ENCODE data around the gene PRAMEF20.
"Not testable (repeated sequence)": the region's sequence is repeated elsewhere in the genome, so short reads cannot be mapped to it uniquely, and the experiment has no call there.

Gene PRAMEF20

GRCh38 chr1:13410150-13410549 is at the start of gene PRAMEF20:
PRAMEF20 (plus strand) TSS chr1:13410450; CDS start chr1:13416355, 5,905 bp downstream.
- not testable (repeated sequence) for DNase-seq (ENCODE audit: low read depth in 3 of 3)

GRCh38 chr1:13362364-13362763 is 47.9 kb upstream of the PRAMEF20 start:
- DNase-seq (ENCODE audit: low read depth in 3 of 3) = not testable (repeated sequence)

- not testable (repeated sequence) for DNase-seq (ENCODE audit: low read depth in 3 of 3)
Observed at GRCh38 chr1:13364928-13365327, 45.3 kb upstream of the PRAMEF20 start.

GRCh38 chr1:13366536-13366935 is 43.7 kb upstream of the PRAMEF20 start:
- not testable (repeated sequence) for DNase-seq (ENCODE audit: low read depth in 3 of 3)

GRCh38 chr1:13368544-13368943 is 41.7 kb upstream of the PRAMEF20 start:
- not testable (repeated sequence) for DNase-seq (ENCODE audit: low read depth in 3 of 3)

- not testable (repeated sequence) for DNase-seq (ENCODE audit: low read depth in 3 of 3)
Observed at GRCh38 chr1:13378983-13379382, 31.3 kb upstream of the PRAMEF20 start.

GRCh38 chr1:13380380-13380779 is 29.9 kb upstream of the PRAMEF20 start:
- DNase-seq (ENCODE audit: low read depth in 3 of 3) = not testable (repeated sequence)

- DNase-seq (ENCODE audit: low read depth in 3 of 3) = not testable (repeated sequence)
Observed at GRCh38 chr1:13389332-13389731, 20.9 kb upstream of the PRAMEF20 start, which contains the start of gene PRAMEF17. PRAMEF17 (plus strand) TSS chr1:13389632; CDS start chr1:13389658, 26 bp downstream.

- not testable (repeated sequence) for DNase-seq (ENCODE audit: low read depth in 3 of 3)
Observed at GRCh38 chr1:13393004-13393403, 17.2 kb upstream of the PRAMEF20 start.

GRCh38 chr1:13394761-13395160 is 15.5 kb upstream of the PRAMEF20 start:
- DNase-seq (ENCODE audit: low read depth in 3 of 3) = not testable (repeated sequence)

- DNase-seq (ENCODE audit: low read depth in 3 of 3) = not testable (repeated sequence)
Observed at GRCh38 chr1:13395311-13395710, 14.9 kb upstream of the PRAMEF20 start.

GRCh38 chr1:13407811-13408210 is 2.4 kb upstream of the PRAMEF20 start:
- no peak for DNase-seq (ENCODE audit: low read depth in 3 of 3)

GRCh38 chr1:13430495-13430894 is 20.2 kb downstream of the PRAMEF20 start:
- no peak for DNase-seq (ENCODE audit: low read depth in 3 of 3)

- DNase-seq (ENCODE audit: low read depth in 3 of 3) = no peak
Observed at GRCh38 chr1:13432251-13432650, 22.0 kb downstream of the PRAMEF20 start.

GRCh38 chr1:13433694-13434358 is 23.6 kb downstream of the PRAMEF20 start:
- DNase-seq (ENCODE audit: low read depth in 3 of 3) = not testable (repeated sequence)

- DNase-seq (ENCODE audit: low read depth in 3 of 3) = no peak
Observed at GRCh38 chr1:13435458-13435857, 25.2 kb downstream of the PRAMEF20 start.

- not testable (repeated sequence) for DNase-seq (ENCODE audit: low read depth in 3 of 3)
Observed at GRCh38 chr1:13439104-13439783, 29.0 kb downstream of the PRAMEF20 start.

GRCh38 chr1:13443335-13443979 is 33.2 kb downstream of the PRAMEF20 start:
- DNase-seq (ENCODE audit: low read depth in 3 of 3) = no peak

GRCh38 chr1:13450204-13450603 is 40.0 kb downstream of the PRAMEF20 start:
- DNase-seq (ENCODE audit: low read depth in 3 of 3) = no peak

GRCh38 chr1:13451399-13451965 is 41.2 kb downstream of the PRAMEF20 start:
- DNase-seq (ENCODE audit: low read depth in 3 of 3) = no peak

- no peak for DNase-seq (ENCODE audit: low read depth in 3 of 3)
Observed at GRCh38 chr1:13456904-13457532, 46.8 kb downstream of the PRAMEF20 start.

- DNase-seq (ENCODE audit: low read depth in 3 of 3) = no peak
Observed at GRCh38 chr1:13461977-13462376, 51.7 kb downstream of the PRAMEF20 start.
